OCI-LY1 (cell line): Measurements from ENCODE around the gene SLX4.

ENCODE experiments used
- H2AFZ ChIP-seq: fragments of 200-600 bp; sonication (generic), shearing (Covaris generic); 2 replicates; pipeline ENCODE4 v1.6.0; 2014; ENCODE audit warnings: antibody characterized with exemption, mild to moderate bottlenecking, low read length
- H3F3A ChIP-seq: fragments of 200-600 bp; sonication (generic), shearing (Covaris generic); 2 replicates; pipeline ENCODE4 v1.6.0; 2014; ENCODE audit warnings: mild to moderate bottlenecking, antibody characterized with exemption, low read length, moderate library complexity; ENCODE audit not compliant: insufficient read depth
- H3K27ac ChIP-seq: fragments of 200-600 bp; sonication (generic); 2 replicates; pipeline ENCODE4 v1.5.1; 2014; ENCODE audit warnings: low read length, mixed run types, mild to moderate bottlenecking, low read depth; ENCODE audit not compliant: poor library complexity, severe bottlenecking
- H3K27me3 ChIP-seq: fragments of 200-600 bp; sonication (generic); 2 replicates; pipeline ENCODE4 v1.6.0; 2014; ENCODE audit warnings: antibody characterized with exemption, mild to moderate bottlenecking, low read length, moderate library complexity; ENCODE audit not compliant: insufficient read depth
- H3K36me3 ChIP-seq: fragments of 200-600 bp; sonication (generic); 2 replicates; pipeline ENCODE4 v1.6.1; 2014; ENCODE audit warnings: mild to moderate bottlenecking, antibody characterized with exemption, low read length, moderate library complexity, mixed read lengths; ENCODE audit not compliant: insufficient read depth
- H3K4me1 ChIP-seq: fragments of 200-600 bp; sonication (generic); 2 replicates; pipeline ENCODE4 v1.5.1; 2014; ENCODE audit warnings: mild to moderate bottlenecking, low read length, moderate library complexity; ENCODE audit not compliant: insufficient read depth, severe bottlenecking
- H3K4me2 ChIP-seq: fragments of 200-600 bp; sonication (generic), shearing (Covaris generic); 2 replicates; pipeline ENCODE4 v1.6.1; 2014; ENCODE audit warnings: low read length
- H3K4me3 ChIP-seq: fragments of 200-600 bp; sonication (generic); 2 replicates; pipeline ENCODE4 v1.5.1; 2014; ENCODE audit warnings: low read length, low read depth, mild to moderate bottlenecking, mixed read lengths; ENCODE audit not compliant: poor library complexity, severe bottlenecking
- H3K79me2 ChIP-seq: fragments of 200-600 bp; shearing (Covaris generic); 2 replicates; pipeline ENCODE4 v1.6.1; 2016; ENCODE audit warnings: mixed run types, low read length, mixed read lengths; ENCODE audit not compliant: insufficient read depth
- H3K9ac ChIP-seq: fragments of 200-600 bp; sonication (generic), shearing (Covaris generic); 2 replicates; pipeline ENCODE4 v1.6.1; 2014; ENCODE audit warnings: mild to moderate bottlenecking, low read length, mixed read lengths
- H3K9me2 ChIP-seq: fragments of 200-600 bp; sonication (generic), shearing (Covaris generic); 2 replicates; pipeline ENCODE4 v1.6.1; 2014; ENCODE audit warnings: low read depth, mild to moderate bottlenecking, low read length, mixed read lengths
- H3K9me3 ChIP-seq: fragments of 200-600 bp; shearing (Covaris generic); 2 replicates; pipeline ENCODE4 v1.6.1; 2014; ENCODE audit warnings: low read length, mixed read lengths
- H4K20me1 ChIP-seq: fragments of 200-600 bp; sonication (generic), shearing (Covaris generic); 2 replicates; pipeline ENCODE4 v1.6.0; 2016; ENCODE audit warnings: mild to moderate bottlenecking, low read length; ENCODE audit not compliant: insufficient read depth
- EZH2 ChIP-seq: fragments of 200-600 bp; sonication (generic), shearing (Covaris generic); IDR thresholded peaks from 2 replicates; pipeline ENCODE4 v1.8.0; 2017; ENCODE audit warnings: borderline replicate concordance, mixed run types, mild to moderate bottlenecking, antibody characterized with exemption, low read length, moderate library complexity, mixed read lengths
- TF ChIP-seq, protein P1 (sequence below): fragments of 200-600 bp; sonication (generic), shearing (Covaris generic); IDR thresholded peaks from 2 replicates; pipeline ENCODE4 v1.5.1; 2017; ENCODE audit warnings: mild to moderate bottlenecking, antibody characterized with exemption, low read length, moderate library complexity, mixed read lengths

The SLX4 gene

DNA sequence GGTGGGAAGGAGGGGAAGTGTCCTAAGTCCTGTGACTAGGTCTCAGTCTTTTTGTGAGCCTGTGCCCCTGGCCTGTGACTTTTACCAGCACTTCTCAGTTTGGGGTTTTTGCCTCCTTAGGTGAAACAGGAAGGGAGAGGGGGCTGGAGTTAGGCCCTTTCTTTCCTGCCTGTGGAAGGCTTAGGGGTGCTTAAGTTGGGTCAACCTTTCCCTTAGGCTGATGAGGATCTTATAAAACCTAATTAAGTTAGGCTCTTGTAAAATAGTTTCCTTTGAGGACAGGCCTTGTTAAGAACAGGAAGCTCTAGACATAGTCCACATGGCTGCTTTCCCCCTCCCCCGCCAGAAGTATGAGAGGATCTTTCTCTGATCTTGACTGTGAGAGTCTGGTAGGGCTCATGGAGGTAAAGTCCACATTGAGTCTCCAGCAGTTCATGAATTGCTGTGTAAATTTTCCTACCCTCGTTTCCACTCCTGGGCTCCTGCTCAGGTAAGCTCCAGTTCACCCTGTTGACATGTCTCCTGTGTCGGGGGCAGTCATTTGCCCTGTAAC, 26.0 kb upstream of the SLX4 start:
- H3K9me3 ChIP-seq: no peaks in the 10 kb centered on the region
- no peaks in the 10 kb centered on the region for H3F3A ChIP-seq
- H3K4me3 ChIP-seq: peak overlapping the region; percentile 26
- H3K27ac ChIP-seq: peak overlapping the region; percentile 90
- H3K27me3 ChIP-seq: no peaks in the 10 kb centered on the region
- peak overlapping the region; percentile 60 for H3K4me2 ChIP-seq
- no peaks in the 10 kb centered on the region for H4K20me1 ChIP-seq
- 0 out of 2 replicates have a peak, but pooled peaks cover 5% of the 10 kb centered on the region for H3K79me2 ChIP-seq
- peaks cover 15% of the 10 kb centered on the region; the same call in 1 of the 2 replicates for H3K36me3 ChIP-seq
- TF ChIP-seq, protein P1, sequence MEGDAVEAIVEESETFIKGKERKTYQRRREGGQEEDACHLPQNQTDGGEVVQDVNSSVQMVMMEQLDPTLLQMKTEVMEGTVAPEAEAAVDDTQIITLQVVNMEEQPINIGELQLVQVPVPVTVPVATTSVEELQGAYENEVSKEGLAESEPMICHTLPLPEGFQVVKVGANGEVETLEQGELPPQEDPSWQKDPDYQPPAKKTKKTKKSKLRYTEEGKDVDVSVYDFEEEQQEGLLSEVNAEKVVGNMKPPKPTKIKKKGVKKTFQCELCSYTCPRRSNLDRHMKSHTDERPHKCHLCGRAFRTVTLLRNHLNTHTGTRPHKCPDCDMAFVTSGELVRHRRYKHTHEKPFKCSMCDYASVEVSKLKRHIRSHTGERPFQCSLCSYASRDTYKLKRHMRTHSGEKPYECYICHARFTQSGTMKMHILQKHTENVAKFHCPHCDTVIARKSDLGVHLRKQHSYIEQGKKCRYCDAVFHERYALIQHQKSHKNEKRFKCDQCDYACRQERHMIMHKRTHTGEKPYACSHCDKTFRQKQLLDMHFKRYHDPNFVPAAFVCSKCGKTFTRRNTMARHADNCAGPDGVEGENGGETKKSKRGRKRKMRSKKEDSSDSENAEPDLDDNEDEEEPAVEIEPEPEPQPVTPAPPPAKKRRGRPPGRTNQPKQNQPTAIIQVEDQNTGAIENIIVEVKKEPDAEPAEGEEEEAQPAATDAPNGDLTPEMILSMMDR: no peak
- no peak for TF ChIP-seq EZH2
- peak overlapping the region; percentile 89 for H2AFZ ChIP-seq
- H3K4me1 ChIP-seq: peaks cover 17% of the 10 kb centered on the region
- peak overlapping the region; percentile 62 for H3K9ac ChIP-seq
- H3K9me2 ChIP-seq: no peaks in the 10 kb centered on the region

DNA sequence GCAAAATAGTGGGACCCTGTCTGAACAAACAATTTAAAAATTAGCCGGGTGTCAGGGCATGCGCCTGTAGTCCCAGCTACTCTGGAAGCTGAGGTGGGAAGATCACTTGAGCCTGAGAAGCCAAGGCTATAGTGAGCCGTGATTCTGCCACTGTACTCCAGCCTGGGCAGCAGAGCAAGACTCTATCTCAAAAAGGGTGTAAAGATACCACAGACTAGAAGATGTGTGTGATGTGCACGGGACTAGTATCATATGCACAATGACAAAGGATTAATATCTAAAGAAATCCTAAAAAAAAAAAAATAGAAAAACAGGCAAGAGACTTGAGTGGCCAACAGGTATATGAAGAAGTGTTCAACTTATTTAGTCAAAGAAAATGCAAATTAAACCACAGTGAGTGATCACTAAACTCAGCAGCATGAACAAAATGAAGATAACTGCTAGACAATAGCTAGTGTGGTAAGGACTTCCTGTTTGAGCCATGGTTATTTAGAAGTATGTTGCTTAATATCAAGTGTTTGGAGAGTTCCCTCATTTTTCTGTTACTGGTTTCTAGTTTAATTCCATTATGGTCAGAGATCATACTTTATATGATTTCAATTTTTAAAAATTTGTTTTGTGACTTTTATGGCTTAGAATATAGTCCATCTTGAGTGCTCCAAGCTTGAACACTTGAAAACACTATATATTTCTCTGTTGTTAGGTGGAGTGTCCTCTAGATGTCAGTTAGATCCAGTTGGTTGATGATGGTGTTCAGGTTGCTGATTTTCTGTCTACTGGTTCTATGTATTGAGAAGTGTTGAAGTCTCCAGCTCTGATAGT, 14.7 kb upstream of the SLX4 start:
- Histone ChIP-seq H4K20me1 (no peaks in the 10 kb centered on the region), H3K9me3 (no peaks in the 10 kb centered on the region), H3K27me3 (no peaks in the 10 kb centered on the region), H3F3A (peaks cover 15% of the 10 kb centered on the region; the same call in 1 of the 2 replicates), H3K9ac (peak overlapping the region; percentile 23; the same call in 1 of the 2 replicates), H3K79me2 (peaks cover 19% of the 10 kb centered on the region), H3K4me1 (peaks cover 78% of the 10 kb centered on the region), H2AFZ (no peak overlapping the region), H3K27ac (peak overlapping the region; percentile 96), H3K36me3 (no peaks in the 10 kb centered on the region), H3K9me2 (no peaks in the 10 kb centered on the region), H3K4me2 (peak overlapping the region; percentile 33), H3K4me3 (no peak overlapping the region)
- TF ChIP-seq EZH2: no peak
- TF ChIP-seq, protein P1: peak; percentile 63

DNA sequence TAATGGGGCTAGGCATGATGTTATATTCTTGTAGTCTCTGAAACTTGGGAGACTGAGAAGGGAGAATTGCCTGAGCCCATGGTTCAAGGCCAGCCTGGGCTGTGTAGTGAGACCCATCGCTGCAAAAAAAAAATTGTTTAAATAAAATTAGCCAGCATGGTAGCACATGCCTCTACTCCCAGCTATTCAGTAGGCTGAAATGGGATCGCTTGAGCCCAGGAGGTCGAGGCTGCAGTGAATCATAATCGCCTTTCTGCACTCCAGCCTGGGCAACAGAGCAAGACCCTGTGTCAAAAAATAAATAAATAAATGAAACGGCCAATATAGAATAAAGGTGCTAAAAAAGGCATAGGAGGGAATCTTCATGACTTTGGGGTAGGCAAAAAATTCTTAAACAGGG, 13.9 kb upstream of the SLX4 start:
- Histone ChIP-seq H3K27me3 (no peaks in the 10 kb centered on the region), H3K4me1 (peaks cover 86% of the 10 kb centered on the region), H3K4me3 (no peak overlapping the region), H4K20me1 (no peaks in the 10 kb centered on the region), H3K9me3 (no peaks in the 10 kb centered on the region), H3K36me3 (no peaks in the 10 kb centered on the region), H3K27ac (peak overlapping the region; percentile 96), H3K9me2 (no peaks in the 10 kb centered on the region), H3K4me2 (peak overlapping the region; percentile 33; the same call in 1 of the 2 replicates), H2AFZ (no peak overlapping the region), H3K9ac (peak overlapping the region; percentile 23; the same call in 1 of the 2 replicates), H3F3A (peaks cover 15% of the 10 kb centered on the region; the same call in 1 of the 2 replicates), H3K79me2 (peaks cover 16% of the 10 kb centered on the region)
- TF ChIP-seq EZH2: no peak
- TF ChIP-seq, protein P1: no peak
